ENCODE measurements around the gene CEBPA. TPM values are rescaled to one million over a fixed set of nuclear protein-coding genes. Genes with fewer than 3 reads are reported as not detected.

The CEBPA gene
- total RNA-seq, 1 experiment from 2014 or later = 3.2 TPM

DNA sequence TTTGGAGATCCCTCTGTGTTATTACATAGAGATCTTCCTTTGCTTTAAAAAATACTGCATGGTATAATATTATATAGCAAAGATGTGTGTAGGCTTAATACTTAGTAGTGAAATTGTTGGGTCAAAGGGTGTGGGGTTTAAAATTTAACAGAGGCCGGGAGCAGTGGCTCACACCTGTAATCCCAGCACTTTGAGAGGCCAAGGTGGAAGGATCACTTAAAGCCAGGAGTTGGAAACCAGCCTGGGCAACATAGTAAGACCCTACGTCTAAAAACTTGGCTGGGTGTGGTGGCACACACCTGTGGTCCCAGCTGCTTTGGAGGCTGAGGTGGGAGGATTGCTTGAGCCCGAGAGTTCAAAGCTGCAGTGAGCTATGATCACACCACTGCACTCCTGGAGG lies 22.3 kb upstream of the CEBPA start:
- Mint-ChIP-seq H3K4me3 (no peak overlapping the region), H3K9me3 (peaks cover 20 to 34% of the 10 kb centered on the region in 2 experiments), H3K27me3 (ENCODE audit: low read depth) (peaks cover 2% of the 10 kb centered on the region; the same call in 1 of the 2 replicates), H3K36me3 (ENCODE audit: insufficient read depth in 1 of 3, low read depth in 3 of 3) (peaks cover 4 to 8% (median 7%) of the 10 kb centered on the region in 3 experiments; a peak in 6 of 7 replicates), H3K27ac (no peak overlapping the region), H3K4me1 (peaks cover 2 to 3% of the 10 kb centered on the region in 2 experiments; a peak in 3 of 4 replicates)
- H4K91ac ChIP-seq (ENCODE audit: insufficient read length, low read depth, low read length) = no peak overlapping the region
- H3K23ac ChIP-seq (ENCODE audit: insufficient read length, low read depth, low read length) = no peak overlapping the region
- no peaks in the 10 kb centered on the region for H3K27me3 ChIP-seq (ENCODE audit: insufficient read depth, low read length)
- no peaks in the 10 kb centered on the region for H3K4me1 ChIP-seq (ENCODE audit: insufficient read depth, low read length)
- H2AFZ ChIP-seq (ENCODE audit: low read length) = no peak overlapping the region
- no peaks in the 10 kb centered on the region for H3K23me2 ChIP-seq (ENCODE audit: insufficient read length, low read depth, low read length, poor library complexity, severe bottlenecking)
- no peak overlapping the region for H3K9ac ChIP-seq (ENCODE audit: extremely low read depth, insufficient read length, low read length)
- H2BK5ac ChIP-seq (ENCODE audit: insufficient read length, low read length) = no peak overlapping the region
- H3K18ac ChIP-seq (ENCODE audit: insufficient read length, low read depth, low read length) = no peak overlapping the region
- H4K8ac ChIP-seq (replicated peaks; ENCODE audit: insufficient read length, low read depth, low read length) = no peak overlapping the region
- no peaks in the 10 kb centered on the region for H3K79me1 ChIP-seq (ENCODE audit: insufficient read depth, low read depth, low read length, poor library complexity, severe bottlenecking)
- no peak overlapping the region for H2BK15ac ChIP-seq (ENCODE audit: low read depth, low read length)
- no peak overlapping the region for H3K4me2 ChIP-seq (ENCODE audit: insufficient read depth, insufficient read length, low read length)
- H3K9me3 ChIP-seq (ENCODE audit: control insufficient read depth, low read depth, low read length) = no peaks in the 10 kb centered on the region
- no peak overlapping the region for H4K5ac ChIP-seq (ENCODE audit: insufficient read length, low read depth, low read length)
- no peak overlapping the region for H2BK12ac ChIP-seq (ENCODE audit: insufficient read length, low read depth, low read length)
- no peak overlapping the region for H3K14ac ChIP-seq (ENCODE audit: insufficient read depth, low read length)
- no peak overlapping the region for H3T11ph ChIP-seq (ENCODE audit: low read length)
- no peak for DNase-seq
- no peak overlapping the region for H2BK20ac ChIP-seq (ENCODE audit: low read depth, low read length, poor library complexity, severe bottlenecking)
- no peaks in the 10 kb centered on the region for H4K20me1 ChIP-seq (ENCODE audit: control insufficient read depth, insufficient read depth, insufficient read length)
- H2BK120ac ChIP-seq (ENCODE audit: low read depth, low read length, poor library complexity, severe bottlenecking) = no peak overlapping the region
- H3K27ac ChIP-seq (ENCODE audit: insufficient read length, low read depth, low read length) = no peak overlapping the region
- no peaks in the 10 kb centered on the region for H3K79me2 ChIP-seq (ENCODE audit: insufficient read depth, low read length)
- TF ChIP-seq, protein P1, sequence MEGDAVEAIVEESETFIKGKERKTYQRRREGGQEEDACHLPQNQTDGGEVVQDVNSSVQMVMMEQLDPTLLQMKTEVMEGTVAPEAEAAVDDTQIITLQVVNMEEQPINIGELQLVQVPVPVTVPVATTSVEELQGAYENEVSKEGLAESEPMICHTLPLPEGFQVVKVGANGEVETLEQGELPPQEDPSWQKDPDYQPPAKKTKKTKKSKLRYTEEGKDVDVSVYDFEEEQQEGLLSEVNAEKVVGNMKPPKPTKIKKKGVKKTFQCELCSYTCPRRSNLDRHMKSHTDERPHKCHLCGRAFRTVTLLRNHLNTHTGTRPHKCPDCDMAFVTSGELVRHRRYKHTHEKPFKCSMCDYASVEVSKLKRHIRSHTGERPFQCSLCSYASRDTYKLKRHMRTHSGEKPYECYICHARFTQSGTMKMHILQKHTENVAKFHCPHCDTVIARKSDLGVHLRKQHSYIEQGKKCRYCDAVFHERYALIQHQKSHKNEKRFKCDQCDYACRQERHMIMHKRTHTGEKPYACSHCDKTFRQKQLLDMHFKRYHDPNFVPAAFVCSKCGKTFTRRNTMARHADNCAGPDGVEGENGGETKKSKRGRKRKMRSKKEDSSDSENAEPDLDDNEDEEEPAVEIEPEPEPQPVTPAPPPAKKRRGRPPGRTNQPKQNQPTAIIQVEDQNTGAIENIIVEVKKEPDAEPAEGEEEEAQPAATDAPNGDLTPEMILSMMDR (conservative IDR thresholded peaks at IDR 0.05) = no peak
- no CpG with 5 or more reads among the region's 3 CpGs for WGBS (ENCODE audit: extremely low coverage, insufficient read length, low lambda C conversion rate)
- H3K56ac ChIP-seq (ENCODE audit: insufficient read length, low read depth, low read length) = no peak overlapping the region
- H2AK5ac ChIP-seq (ENCODE audit: insufficient read length, low read length) = no peak overlapping the region
- no peak overlapping the region for H3K4ac ChIP-seq (ENCODE audit: low read depth, low read length)

All from H9 (cell line).